DMS114 treated with DMSO at 0.1 percent for 48 hours (cell line): Measurements from ENCODE around the gene PSMD9.
"Not testable (repeated sequence)": the region's sequence is repeated elsewhere in the genome, so short reads cannot be mapped to it uniquely, and the experiment has no call there.

Experiments used
- DNase-seq: peaks from one replicate; lab custom pipeline; 2025; ENCODE audit not compliant: unreplicated experiment; lab: John Stamatoyannopoulos, UW

PSMD9 gene

DNA sequence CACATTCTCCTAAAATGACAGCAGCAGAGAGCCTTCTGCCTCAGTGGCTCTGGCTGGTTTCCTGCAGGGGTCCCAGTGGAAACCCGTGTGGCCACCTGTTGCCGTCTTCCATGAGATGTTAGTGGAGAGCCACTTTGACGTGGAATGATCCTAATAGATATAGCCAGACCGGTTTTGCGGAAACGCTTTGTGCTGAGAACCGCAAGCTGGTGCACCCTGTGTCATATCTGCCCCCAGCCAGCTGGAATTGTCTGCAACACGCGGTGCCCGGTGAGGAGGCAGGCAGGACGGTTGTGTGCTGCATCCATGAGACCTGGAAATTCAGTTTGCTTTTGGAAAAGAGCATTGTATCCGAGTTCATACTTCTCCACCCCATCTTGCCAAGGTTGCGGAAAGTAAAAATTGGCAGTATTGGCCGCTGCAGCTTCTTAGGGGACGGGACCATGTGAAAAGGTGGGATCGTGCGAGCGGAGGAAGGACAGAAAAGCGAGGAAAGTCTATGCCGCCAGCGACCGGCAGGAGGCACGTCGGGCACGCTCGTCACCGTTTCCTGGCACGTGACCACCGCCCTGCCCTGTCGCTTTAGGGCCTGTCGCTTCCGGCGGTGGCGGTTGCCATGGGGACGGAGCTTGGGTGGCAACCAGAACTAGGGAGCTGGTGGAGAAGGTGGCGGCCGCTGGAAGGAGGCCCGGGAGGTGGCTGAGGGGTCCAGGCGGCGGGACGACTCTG is 29.5 kb downstream of the PSMD9 start, which contains the start of gene CFAP251:
Gene CFAP251 (plus strand): TSS at position 643 of the 729 bp plus-strand sequence. CDS start 2,714 bp downstream, outside the sequence.
- DNase-seq, result no peak

DNA sequence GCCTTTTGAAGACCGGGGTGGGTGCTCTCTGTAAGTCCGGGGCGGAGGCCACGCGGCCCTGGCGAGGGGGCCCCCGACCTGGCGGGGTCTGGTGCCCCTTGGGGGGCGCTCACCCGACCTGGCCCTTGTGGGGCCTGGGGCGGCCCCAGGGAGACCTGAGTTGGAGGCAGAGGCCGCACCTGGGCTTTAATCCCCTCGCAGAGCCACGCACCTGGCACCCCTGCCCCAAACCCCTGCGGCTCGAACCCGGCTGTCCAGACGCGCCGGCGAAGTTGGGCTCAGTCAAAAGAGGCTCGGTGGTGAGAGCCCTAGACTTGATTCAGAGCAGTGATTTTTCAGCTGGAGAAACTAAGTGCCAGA is 30.1 kb downstream of the PSMD9 start:
- DNase-seq, result no peak

DNA sequence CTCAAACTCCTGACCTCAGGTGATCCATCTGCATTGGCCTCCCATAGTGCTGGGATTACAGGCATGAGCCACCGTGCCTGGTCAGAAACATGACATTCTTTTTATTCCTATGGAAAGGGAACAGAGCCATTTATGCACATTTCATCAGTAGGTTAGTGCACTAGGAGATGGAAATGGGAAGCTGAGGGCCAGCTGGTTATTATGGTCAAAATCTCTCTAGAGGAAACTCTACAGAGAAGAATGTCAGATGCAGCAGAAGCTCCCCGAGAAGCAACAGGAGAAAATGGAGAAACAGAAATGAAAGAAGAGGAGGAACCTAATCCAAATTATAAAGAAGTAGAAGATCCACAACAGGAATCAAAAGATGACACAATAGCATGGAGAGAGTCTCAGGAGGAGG is 32.5 kb downstream of the PSMD9 start:
- no peak for DNase-seq

DNA sequence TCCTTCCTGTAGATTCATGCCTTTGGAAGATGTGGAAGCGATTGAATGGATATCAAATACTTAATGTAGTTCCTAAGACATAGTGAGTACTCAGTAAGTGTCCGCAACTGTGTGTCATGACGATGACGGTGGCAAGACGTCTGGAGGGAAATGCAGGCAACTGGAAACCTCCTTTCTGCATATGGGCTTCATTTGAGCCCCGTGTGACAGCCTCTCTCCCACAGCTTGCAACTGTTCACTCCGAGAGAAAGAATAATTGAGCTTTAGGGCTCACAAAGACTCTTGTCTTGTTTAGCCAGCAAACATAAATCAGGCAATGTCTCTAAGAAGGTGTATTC is 36.7 kb downstream of the PSMD9 start:
- no peak for DNase-seq

DNA sequence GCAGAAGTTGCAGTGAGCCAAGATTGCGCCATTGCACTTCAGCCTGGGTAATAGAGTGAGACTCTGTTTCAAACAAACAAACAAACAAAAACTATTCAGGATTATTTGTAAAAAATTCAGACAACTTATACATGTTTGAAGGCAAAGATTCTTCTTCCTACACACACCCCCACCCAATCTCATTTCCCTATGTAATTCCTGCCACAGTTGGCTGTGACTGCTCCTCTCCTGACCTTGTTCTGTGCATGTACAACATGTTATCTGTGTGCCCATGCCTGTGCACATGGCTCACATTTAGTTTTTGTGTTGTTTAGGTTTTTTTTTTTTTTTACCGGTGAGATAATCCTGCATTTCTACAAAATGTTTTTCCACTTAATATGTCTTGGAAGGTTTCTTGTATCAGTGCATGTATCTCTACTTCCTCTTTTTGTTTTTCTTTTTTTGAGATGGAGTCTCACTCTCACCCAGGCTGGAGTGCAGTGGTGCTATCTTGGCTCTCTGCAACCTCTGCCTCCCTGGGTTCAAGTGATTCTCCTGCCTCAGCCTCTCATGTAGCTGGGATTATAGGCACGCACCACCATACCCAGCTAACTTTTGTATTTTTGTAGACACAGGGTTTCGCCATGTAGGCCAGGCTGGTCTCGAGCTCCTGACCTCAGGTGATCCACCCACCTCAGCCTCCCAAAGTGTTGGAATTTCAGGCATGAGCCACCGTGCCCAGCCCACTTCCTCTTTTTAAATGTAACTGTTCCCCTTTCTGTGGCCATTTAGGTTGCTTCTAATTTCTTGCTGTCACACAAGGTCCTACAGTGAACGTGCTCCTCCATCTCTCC is 38.5 kb downstream of the PSMD9 start:
- no peak for DNase-seq

DNA sequence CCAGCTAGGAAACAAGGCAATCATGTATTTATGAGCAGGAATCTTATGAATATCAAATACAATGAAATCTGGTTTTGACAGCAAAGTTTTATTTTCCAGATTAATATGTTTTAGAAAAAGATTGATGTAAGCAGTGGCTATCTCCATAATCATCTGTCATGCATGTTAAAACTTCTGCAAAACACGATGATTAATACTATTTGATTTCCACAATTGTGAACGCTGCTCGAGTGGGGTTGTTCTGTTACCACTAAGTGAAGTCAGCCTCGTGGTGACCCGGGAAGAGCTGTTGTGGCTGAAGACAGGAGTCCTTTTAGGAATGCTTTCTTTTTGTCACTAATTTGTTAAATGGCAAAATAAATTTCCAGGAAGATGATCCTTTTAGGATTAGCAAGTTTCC is 39.2 kb downstream of the PSMD9 start:
- no peak for DNase-seq

DNA sequence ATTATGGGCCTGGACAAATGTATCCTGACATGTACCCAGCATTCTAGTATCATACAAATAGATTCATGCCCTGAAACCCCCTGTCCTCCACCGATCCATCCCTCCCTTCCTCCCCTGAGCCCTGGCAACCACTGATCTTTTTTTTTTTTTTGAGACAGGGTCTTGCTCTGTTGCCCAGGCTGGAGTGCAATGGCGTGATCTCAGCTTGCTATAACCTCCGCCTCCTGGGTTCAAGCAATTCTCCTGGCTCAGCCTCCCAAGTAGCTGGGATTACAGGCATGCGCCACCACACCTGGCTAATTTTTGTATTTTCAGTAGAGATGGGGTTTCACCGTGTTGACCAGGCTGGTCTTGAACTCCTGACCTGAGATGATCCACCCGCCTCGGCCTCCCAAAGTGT is 41.0 kb downstream of the PSMD9 start:
- not testable (repeated sequence) for DNase-seq

DNA sequence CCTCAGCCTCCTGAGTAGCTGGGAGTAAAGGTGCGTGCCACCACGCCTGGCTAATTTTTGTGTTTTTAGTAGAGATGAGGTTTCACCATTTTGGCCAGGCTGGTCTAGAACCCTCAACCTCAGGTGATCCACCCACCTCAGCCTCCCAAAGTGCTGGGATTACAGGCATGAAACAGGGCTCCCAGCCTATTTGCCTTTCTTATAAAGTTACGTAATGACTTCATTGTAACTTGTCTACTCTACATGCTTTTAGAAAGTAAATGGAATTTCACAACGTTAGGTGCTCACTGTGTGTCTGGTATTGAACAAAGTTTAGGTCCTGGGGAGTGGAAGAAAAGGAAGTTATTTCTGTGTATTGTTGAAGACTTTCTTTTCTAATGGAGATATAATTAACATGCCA is 42.3 kb downstream of the PSMD9 start:
- DNase-seq, result no peak

DNA sequence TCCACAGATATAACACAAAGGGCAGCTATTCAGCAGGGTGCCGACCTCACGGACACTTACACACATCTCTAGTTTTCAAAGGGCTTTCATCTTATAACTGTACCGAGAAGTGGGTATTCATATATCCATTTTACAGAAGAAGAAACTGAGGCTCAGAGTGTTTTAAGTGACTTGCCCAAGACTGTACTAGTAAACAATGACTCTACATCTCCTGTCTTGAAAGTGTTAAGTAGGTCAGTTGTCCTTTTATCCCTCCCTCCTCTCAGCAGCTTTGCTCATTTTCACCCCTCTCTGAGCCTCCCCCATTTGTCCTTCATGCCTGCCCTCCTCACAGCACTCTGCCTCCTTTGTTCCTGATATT is 43.6 kb downstream of the PSMD9 start:
- no peak for DNase-seq

DNA sequence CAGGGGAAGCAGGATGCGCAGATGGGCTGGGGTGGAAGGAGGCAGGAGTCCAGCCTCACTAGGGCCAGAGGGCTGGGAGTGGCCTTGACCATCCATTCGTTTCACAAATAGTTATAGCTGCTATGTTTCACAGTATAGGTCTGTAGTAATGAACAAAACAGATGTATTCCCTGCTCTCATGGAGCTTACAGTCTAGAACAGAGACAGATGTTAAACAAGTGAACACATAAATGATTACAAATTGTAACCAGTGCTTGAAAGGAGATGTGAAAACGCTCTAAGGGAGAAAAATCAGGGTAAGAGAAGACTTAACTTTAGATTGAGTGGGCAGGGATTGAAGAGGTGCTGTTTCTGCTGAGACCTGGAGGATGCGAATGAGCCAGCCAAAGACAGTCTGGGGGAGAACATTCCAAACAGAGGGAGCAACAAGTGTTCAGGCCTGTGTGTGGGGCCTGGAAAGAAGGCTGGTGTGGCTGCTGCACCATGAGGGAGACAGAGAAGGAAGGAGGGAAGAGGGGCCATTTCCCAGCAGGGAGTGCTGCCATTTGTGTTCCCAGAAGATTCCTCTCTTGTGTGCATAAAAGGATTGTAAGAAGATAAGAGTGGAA is 44.4 kb downstream of the PSMD9 start:
- no peak for DNase-seq

DNA sequence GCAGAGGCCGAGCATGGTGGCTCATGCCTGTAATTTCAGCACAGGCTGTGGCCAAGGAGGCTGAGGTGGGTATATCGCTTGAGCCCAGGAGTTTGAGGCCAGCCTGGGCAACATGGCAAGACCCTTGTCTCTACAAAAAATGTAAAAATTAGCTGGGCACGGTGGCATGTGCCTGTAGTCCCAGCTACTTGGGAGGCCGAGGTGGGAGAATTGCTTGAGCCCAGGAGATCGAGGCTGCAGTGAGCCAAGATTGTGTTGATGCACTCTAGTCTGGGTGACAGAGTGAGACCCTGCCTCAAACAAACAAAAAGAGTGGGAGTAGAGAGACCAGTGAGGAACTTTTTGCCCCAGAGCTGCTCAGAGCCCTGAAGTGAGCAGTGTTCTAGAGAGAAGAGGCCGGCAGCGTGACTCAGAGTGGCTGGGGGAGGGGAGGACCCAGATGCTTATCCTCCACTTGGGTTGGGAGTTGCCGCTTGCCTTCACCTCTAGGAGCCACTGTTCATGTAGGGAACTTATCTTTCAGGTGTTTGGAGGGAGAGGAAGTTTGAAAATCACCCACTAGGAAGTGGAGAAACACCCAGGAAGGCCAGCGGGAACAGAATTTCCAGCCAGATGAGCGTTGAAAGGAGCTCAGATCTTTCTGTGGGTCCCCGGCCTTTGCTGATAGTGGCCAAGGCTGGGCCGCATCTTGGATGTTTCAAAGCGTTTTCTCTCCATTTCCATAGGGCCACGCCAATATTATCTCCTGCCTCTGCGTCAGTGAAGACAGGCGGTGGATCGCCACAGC is 45.1 kb downstream of the PSMD9 start:
- DNase-seq, result no peak

DNA sequence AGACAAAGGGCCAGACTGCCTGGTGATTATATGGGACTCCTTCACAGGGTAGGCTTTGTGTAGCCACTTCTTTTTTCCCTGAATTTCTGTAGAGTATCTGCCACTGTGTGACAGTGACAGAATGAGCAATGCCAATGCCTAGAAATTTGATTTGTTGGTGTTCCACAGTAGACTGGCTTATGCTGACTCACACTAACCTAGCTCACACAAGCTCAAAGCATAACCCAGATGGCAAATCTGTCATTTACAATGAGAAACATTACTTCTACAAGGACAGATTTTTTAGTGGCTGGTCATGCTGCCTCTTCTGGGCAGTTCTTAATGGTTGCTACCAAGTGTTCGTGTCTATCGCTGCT is 45.7 kb downstream of the PSMD9 start:
- no peak for DNase-seq

DNA sequence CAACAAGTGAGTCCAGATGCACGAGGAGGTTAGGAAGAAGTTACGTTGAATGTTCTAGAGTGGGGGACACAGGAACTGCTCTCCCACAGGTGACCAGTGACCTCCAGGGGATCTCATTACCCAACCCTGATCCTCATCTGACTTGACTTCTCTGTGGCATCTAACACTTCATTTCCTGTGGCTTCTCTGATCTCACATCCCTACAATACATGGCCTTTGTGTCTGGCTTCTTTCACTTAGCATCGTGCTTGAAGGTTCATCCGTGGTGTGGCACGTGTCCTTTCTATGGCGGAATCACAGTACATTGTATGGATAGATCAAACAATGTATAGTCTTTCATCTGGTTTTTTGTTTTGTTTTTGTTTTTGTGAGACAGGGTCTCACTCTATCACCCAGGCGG is 49.1 kb downstream of the PSMD9 start:
- no peak for DNase-seq

DNA sequence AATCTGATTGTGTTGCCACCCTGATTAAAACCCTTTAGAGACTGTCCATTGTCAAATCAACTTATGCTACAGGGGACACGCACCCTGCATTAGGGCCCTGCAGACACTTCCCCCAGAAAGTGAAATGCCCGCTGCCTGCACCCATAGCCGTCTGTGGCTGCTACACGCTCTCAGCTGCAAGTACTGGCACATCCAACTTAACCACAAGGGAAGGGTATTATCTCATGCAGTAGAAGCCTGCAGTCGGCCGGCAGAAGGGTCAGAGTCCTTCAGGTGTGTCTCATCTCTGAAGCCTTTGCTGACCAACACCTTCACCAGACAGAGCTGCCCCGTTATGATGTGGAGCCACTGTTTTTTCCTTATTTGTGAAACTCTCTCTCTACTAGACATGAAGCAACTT is 50.6 kb downstream of the PSMD9 start:
- DNase-seq, result no peak

DNA sequence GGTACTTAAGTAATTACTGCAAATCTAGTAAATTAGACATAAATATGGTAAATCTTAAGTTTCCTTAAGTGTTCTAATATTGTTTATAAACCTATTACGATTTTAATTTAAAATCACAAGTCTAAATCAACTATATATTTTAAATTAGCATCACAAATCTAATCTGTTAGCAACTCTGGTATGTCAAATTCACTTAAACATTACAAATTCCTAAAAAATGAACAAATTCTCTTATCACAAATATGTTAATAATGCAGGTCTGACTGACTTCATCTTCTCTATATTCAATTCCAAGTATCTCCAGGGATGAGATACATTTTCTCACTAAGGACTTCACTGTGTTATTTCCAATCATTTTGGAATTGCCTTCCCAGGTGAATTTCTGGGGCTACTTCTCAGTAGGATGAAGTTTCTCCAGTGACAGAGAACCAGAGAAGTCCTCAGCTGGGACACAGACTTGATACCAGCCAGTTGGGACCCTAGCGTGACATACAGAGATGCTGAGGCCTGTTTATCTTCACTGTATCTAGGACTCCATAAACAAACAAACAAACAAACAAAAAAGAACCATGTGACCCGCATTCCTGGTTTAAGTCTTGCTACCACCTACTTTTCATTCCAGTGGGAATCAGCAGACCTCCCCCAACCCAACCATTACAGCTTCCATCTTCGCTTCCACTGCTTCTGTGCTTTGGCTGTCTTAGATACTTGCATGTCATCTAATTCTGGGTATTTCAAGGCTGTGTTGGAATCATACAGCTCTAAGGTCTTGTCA is 51.6 kb downstream of the PSMD9 start:
- no peak for DNase-seq

DNA sequence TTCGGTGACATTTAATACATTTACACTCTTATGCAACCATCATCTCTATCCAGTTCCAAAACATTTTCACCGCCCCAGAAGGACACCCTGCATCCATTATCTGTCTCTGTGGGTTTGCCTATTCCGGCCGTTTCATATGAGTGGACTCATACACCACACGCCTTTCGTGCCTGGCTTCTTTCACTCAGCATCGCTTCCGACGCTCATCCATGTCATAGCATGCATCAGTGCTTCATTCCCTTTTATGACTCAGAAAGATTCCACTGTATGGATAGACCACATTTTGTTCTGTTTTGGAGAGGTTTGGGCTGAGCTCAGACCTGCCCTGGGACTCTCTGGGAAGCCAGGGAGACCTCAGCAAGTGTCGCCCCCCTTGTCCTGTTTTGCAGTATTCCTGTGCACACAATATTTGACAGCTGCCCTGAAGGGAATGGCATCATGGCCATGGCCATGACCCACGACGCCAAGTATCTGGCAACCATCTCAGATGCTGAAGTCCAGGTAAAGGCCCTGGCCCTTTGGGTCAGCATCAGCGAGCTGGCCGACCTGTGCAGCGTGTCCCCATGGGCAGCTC is 53.6 kb downstream of the PSMD9 start:
- DNase-seq, result no peak

DNA sequence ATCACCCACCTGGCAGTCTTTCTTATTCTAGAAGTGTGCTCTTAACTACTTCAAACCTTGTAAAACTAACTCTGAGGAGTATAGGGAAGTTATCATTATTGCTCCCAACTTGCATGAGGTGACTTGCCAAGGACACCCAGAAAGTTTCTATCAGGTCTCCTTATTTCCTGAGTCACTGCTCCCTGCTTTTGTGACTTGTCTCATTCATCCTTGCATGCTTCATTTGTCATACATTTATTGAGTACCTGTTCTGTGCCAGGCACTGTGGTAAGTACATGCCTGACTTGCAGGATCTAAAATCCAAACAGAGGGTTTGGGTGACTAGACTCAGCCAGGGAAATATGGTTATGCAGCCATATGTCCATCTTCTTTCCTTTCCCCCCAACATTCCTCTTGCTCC is 55.3 kb downstream of the PSMD9 start:
- DNase-seq, result no peak

DNA sequence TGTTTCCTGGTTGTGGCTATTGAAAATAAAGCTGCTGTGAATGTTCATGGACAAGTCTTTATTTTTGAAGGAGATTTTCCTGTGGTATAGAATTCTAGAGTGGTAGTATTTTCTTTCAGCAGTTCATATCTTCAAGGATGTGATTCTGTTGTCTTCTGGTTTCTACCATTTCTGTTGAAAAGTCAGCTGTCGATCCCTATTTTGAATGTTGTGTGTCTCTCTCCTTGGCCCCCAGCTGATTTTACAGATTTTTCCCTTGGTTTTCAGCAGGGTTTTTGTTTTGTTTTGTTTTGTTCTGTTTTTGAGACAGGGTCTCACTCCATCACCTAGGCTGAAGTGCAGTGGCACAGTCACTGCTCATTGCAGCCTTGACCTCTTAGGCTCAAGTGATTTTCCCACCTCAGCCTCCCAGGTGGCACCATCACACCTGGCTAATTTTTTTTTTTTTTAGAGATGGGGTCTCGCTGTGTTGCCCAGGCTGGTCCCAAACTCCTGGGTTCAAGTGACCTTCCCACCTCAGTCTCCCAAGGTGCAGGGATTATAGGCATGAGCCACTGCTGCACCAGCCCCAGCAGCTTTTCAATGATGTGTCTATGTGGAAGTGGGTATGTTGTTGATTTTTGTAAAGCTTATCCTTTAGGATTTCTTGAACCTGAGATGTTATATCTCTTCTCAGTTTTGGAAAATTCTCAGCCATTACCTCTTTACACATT is 57.9 kb downstream of the PSMD9 start:
- DNase-seq, result no peak

DNA sequence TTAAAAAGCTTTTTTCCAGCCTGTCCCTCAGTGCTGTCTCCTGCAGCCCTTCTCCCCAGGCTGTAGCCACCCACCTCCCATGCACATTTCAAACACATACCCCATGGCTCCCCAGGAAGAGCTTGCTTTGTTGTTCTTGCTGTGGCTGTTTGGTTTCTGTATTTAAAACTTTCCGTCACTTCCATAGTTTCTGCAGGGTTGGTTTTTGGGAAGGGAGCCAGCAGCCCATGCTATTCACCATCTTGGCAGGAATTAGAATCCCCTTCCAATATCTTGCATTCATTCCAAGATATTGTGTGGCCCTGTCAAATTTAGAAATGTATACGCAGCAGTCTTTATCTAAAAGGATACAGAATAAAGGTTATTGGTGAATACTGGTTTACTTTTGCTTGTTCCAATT is 59.4 kb downstream of the PSMD9 start:
- no peak for DNase-seq
